ENCODE data around the gene IDH3G.
"Not testable (repeated sequence)": the region's sequence is repeated elsewhere in the genome, so short reads cannot be mapped to it uniquely, and the experiment has no call there.

The IDH3G gene

GRCh38 chrX:153824348-153824747 lies 30.2 kb upstream of the IDH3G start:
- Mint-ChIP-seq H3K27ac (no peak overlapping the region), H3K9me3 (no peaks in the 10 kb centered on the region), H3K27me3 (peaks cover 19% of the 10 kb centered on the region)

GRCh38 chrX:153821066-153821465 lies 26.9 kb upstream of the IDH3G start:
- Mint-ChIP-seq H3K27ac (no peak overlapping the region), H3K27me3 (peaks cover 24% of the 10 kb centered on the region), H3K36me3 (no peaks in the 10 kb centered on the region), H3K4me1 (peaks cover 19% of the 10 kb centered on the region), H3K4me3 (no peak overlapping the region), H3K9me3 (no peaks in the 10 kb centered on the region)
- ATAC-seq (ENCODE audit: low read depth) (no peak), DNase-seq (ENCODE audit: low spot score in 2 of 2) (no peak)

More at GRCh38 chrX:153824348-153824747, 30.2 kb upstream of the IDH3G start:
- Mint-ChIP-seq H3K4me1 (peaks cover 15% of the 10 kb centered on the region), H3K4me3 (no peak overlapping the region), H3K36me3 (no peaks in the 10 kb centered on the region)
- DNase-seq (ENCODE audit: low spot score in 2 of 2), result no peak
- no peak for ATAC-seq (ENCODE audit: low read depth)

GRCh38 chrX:153820601-153821000 lies 26.4 kb upstream of the IDH3G start:
- H3K9me3 Mint-ChIP-seq, result no peaks in the 10 kb centered on the region
- no peak overlapping the region for H3K4me3 Mint-ChIP-seq
- DNase-seq (ENCODE audit: low spot score in 2 of 2), result no peak
- H3K27me3 Mint-ChIP-seq, result peaks cover 24% of the 10 kb centered on the region
- no peaks in the 10 kb centered on the region for H3K36me3 Mint-ChIP-seq
- no peak overlapping the region for H3K27ac Mint-ChIP-seq
- peaks cover 19% of the 10 kb centered on the region for H3K4me1 Mint-ChIP-seq
- no peak for ATAC-seq (ENCODE audit: low read depth)

GRCh38 chrX:153819384-153820040 lies 25.3 kb upstream of the IDH3G start:
- Mint-ChIP-seq H3K27ac (no peak overlapping the region), H3K4me3 (peak overlapping the region; percentile 29), H3K27me3 (peaks cover 32% of the 10 kb centered on the region), H3K4me1 (peaks cover 25% of the 10 kb centered on the region), H3K36me3 (no peaks in the 10 kb centered on the region), H3K9me3 (no peaks in the 10 kb centered on the region)
- no peak for DNase-seq (ENCODE audit: low spot score in 2 of 2)
- no peak for ATAC-seq (ENCODE audit: low read depth)

GRCh38 chrX:153818571-153819383 lies 24.6 kb upstream of the IDH3G start:
- H3K36me3 Mint-ChIP-seq, result no peaks in the 10 kb centered on the region
- no peaks in the 10 kb centered on the region for H3K9me3 Mint-ChIP-seq
- H3K27me3 Mint-ChIP-seq, result peaks cover 27% of the 10 kb centered on the region
- H3K4me1 Mint-ChIP-seq, result peaks cover 25% of the 10 kb centered on the region
- peak; percentile 29 to 41 for DNase-seq (ENCODE audit: low spot score in 2 of 2)
- peak overlapping the region; percentile 72 for H3K4me3 Mint-ChIP-seq
- peak; percentile 76 for ATAC-seq (ENCODE audit: low read depth)
- H3K27ac Mint-ChIP-seq, result no peak overlapping the region

GRCh38 chrX:153818064-153818463 lies 23.9 kb upstream of the IDH3G start:
- not testable (repeated sequence) for DNase-seq (ENCODE audit: low spot score in 2 of 2); H3K27ac Mint-ChIP-seq; H3K36me3 Mint-ChIP-seq; ATAC-seq (ENCODE audit: low read depth); H3K9me3 Mint-ChIP-seq; H3K4me3 Mint-ChIP-seq
- H3K27me3 Mint-ChIP-seq, result peaks cover 26% of the 10 kb centered on the region
- H3K4me1 Mint-ChIP-seq, result peaks cover 25% of the 10 kb centered on the region

GRCh38 chrX:153816831-153817690 lies 22.9 kb upstream of the IDH3G start:
- ATAC-seq (ENCODE audit: low read depth), result peak; percentile 43
- Mint-ChIP-seq H3K4me3 (no peak overlapping the region), H3K36me3 (no peaks in the 10 kb centered on the region), H3K9me3 (no peaks in the 10 kb centered on the region), H3K27ac (no peak overlapping the region), H3K4me1 (peaks cover 19% of the 10 kb centered on the region), H3K27me3 (peaks cover 30% of the 10 kb centered on the region)
- no peak for DNase-seq (ENCODE audit: low spot score in 2 of 2)

GRCh38 chrX:153814591-153815315 lies 20.6 kb upstream of the IDH3G start:
- Mint-ChIP-seq H3K9me3 (no peaks in the 10 kb centered on the region), H3K4me1 (peaks cover 16% of the 10 kb centered on the region), H3K27me3 (peaks cover 32% of the 10 kb centered on the region), H3K27ac (no peak overlapping the region), H3K36me3 (no peaks in the 10 kb centered on the region), H3K4me3 (no peak overlapping the region)
- DNase-seq (ENCODE audit: low spot score in 2 of 2) (no peak), ATAC-seq (ENCODE audit: low read depth) (no peak)

GRCh38 chrX:153813161-153813560 lies 19.0 kb upstream of the IDH3G start:
- Mint-ChIP-seq H3K4me1 (peaks cover 14% of the 10 kb centered on the region), H3K4me3 (no peak overlapping the region), H3K9me3 (no peaks in the 10 kb centered on the region), H3K27me3 (peaks cover 29% of the 10 kb centered on the region), H3K36me3 (no peaks in the 10 kb centered on the region), H3K27ac (no peak overlapping the region)
- DNase-seq (ENCODE audit: low spot score in 2 of 2) (no peak), ATAC-seq (ENCODE audit: low read depth) (no peak)

GRCh38 chrX:153812220-153812619 lies 18.0 kb upstream of the IDH3G start:
- Mint-ChIP-seq H3K27ac (no peak overlapping the region), H3K4me3 (no peak overlapping the region), H3K4me1 (peaks cover 13% of the 10 kb centered on the region), H3K9me3 (no peaks in the 10 kb centered on the region), H3K36me3 (no peaks in the 10 kb centered on the region), H3K27me3 (peaks cover 27% of the 10 kb centered on the region)
- DNase-seq (ENCODE audit: low spot score in 2 of 2) (no peak), ATAC-seq (ENCODE audit: low read depth) (no peak)

- no peak overlapping the region for H3K4me3 Mint-ChIP-seq
- peaks cover 10% of the 10 kb centered on the region for H3K27me3 Mint-ChIP-seq
- H3K4me1 Mint-ChIP-seq, result no peaks in the 10 kb centered on the region
- no peak overlapping the region for H3K27ac Mint-ChIP-seq
- ATAC-seq (ENCODE audit: low read depth), result no peak
- DNase-seq (ENCODE audit: low spot score in 2 of 2), result no peak
- H3K9me3 Mint-ChIP-seq, result no peaks in the 10 kb centered on the region
- no peaks in the 10 kb centered on the region for H3K36me3 Mint-ChIP-seq
Observed at GRCh38 chrX:153807976-153808375, 13.8 kb upstream of the IDH3G start.

- H3K27ac Mint-ChIP-seq, result no peak overlapping the region
- ATAC-seq (ENCODE audit: low read depth) (no peak), DNase-seq (ENCODE audit: low spot score in 2 of 2) (no peak)
- no peaks in the 10 kb centered on the region for H3K9me3 Mint-ChIP-seq
- H3K4me3 Mint-ChIP-seq, result no peak overlapping the region
- H3K27me3 Mint-ChIP-seq, result peaks cover 5% of the 10 kb centered on the region
- H3K4me1 Mint-ChIP-seq, result no peaks in the 10 kb centered on the region
- H3K36me3 Mint-ChIP-seq, result no peaks in the 10 kb centered on the region
Observed at GRCh38 chrX:153806999-153807575, 12.9 kb upstream of the IDH3G start.

GRCh38 chrX:153805436-153805835 lies 11.3 kb upstream of the IDH3G start:
- no peaks in the 10 kb centered on the region for H3K36me3 Mint-ChIP-seq
- no peaks in the 10 kb centered on the region for H3K4me1 Mint-ChIP-seq
- H3K27ac Mint-ChIP-seq, result no peak overlapping the region
- ATAC-seq (ENCODE audit: low read depth) (no peak), DNase-seq (ENCODE audit: low spot score in 2 of 2) (no peak)
- H3K4me3 Mint-ChIP-seq, result no peak overlapping the region
- H3K27me3 Mint-ChIP-seq, result peaks cover 5% of the 10 kb centered on the region
- H3K9me3 Mint-ChIP-seq, result no peaks in the 10 kb centered on the region
